ENCODE measurements around the gene SZRD1.

Gene SZRD1

DNA sequence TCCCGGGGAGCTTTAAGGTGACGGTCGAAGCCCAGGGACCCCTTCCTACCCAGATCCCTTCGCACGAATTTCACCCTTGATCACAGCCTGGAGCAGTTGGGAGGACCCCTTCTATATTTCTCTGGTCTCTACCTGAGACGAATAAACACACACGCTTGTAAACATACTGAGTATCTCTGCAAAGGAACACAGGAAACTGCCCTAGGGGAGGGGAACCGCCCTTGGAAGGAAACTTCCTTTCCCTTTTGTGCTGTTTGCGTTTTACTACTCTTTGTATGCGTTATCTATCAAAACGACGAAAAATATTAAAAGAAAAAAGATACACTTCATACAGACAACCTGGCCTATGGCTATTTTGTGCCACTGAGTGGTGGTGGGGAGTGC is 74.2 kb downstream of the SZRD1 start:
- no peak for DNase-seq

GRCh38 chr1:16442265-16442664 is 75.2 kb downstream of the SZRD1 start:
- peak in 1 of 5 donors; percentile 60 for DNase-seq

DNA sequence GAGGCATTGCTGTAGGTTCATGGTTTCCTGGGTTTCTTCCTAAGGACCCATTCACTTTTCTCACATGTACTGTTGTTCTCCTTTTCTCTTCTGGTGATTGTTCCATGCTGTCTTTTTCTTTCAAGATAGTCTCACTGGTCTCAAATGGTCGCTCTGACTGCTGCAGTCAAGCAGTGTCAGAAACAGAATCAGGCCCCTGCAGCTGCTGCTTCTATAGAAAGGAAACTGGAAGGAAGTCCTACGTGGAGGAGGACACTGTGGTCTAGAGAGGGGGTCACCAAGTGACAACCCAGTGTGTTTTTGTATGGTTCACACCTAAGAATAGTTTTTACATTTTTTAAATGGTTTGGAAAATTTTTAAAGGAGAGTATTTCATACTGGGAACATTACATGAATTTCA is 75.9 kb downstream of the SZRD1 start:
- DNase-seq = peak in 1 of 5 donors; percentile 13

DNA sequence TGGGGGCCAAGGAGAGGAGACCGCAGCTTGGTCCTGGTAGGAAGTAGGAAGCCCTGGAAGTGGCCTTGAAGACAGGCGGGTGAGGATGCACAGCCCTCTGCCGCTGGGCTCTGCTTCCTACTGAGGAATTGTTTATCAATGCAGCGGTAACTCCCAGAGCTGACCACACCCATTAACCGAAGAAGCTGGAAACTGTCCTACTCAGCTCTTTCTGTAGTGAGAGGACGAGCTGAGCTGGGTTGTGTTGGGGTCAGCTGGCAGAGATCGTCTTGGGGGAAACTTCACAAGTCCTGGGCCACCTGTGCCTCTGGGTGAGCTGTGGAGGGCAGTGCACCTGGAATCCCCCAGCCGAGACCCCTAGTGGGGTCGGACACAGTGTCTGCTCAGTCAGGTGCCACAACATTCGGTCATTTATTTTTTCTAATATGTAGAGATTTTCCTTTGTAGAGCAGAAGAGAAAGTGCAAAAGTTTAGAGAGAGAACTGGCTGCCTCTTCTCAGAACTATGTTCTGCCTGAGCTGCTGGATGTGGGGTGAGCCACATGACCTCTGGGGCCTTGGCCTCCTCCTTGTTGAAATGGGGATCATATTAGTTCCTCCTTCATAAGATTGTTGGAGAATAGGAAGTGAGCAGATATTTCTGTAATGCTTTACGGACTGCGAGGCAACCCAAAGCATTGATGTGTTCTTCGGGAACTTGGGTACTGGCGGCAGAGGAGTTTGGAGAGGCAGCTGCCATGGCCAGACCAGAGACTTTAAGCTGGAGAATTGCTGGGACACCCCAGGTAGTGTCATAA is 77.1 kb downstream of the SZRD1 start:
- DNase-seq = no peak

GRCh38 chr1:16445052-16445451 is 78.0 kb downstream of the SZRD1 start:
- DNase-seq = no peak

DNA sequence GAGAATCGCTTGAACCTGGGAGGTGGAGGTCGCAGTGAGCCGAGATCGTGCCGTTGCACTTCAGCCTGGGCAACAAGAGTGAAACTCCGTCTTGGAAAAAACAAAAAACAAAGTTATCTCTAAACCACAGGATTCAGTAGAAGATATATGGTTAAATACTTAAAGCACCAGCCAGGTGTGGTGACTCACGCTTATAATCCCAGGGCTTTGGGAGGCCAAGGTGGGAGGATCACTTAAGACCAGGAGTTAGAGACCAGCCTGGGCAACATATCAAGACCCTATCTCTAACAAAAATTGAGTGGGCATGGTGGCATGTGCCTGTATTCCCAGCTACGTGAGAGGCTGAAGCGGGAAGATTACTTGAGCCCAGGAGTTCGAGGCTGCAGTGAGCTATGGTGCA is 79.1 kb downstream of the SZRD1 start:
- DNase-seq = no peak

- DNase-seq = no peak
Measured at GRCh38 chr1:16447641-16448040, 80.6 kb downstream of the SZRD1 start.
